LNCAP (cell line): ENCODE data around the gene WASF1.

Experiments
- TF ChIP-seq, protein P1 (sequence below): fragments of 450-650 bp; IDR thresholded peaks from 2 replicates; pipeline ENCODE4 v1.5.1; 2017; ENCODE audit warnings: mild to moderate bottlenecking

Gene WASF1

DNA sequence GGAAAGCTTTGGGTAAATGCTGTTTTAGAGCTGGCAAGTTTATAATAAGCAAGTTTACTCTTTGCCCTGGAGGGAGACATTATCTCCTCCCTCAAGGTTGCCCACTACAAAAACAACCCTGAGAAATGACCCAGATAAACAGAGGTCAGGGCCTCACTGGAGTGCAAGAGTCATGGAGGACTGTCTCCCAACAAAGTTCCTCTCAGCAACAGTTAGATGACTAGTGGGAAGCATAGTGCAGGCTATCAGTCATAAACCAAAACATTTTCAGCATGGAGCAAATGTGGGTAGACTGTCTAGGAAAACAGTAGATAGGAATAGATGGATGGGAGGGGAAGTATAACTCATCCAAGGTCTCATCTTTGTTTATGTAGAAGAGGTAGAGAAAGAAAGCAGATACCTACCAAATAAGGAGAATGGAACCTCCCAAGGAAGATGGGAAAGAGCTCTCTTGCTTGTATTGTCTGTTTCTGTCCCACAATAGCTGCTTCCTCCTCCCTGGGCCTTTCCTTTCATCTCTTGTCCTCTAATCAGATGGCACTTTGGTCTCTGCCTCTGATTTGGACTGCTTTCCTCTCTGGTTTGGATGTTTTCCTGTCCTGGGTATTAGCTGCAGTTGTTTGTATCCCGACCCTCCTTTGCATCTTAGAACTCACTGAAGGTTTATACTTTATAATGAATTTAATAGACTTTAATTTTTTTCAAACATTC is 95.4 kb downstream of the WASF1 start:
- TF ChIP-seq, protein P1, sequence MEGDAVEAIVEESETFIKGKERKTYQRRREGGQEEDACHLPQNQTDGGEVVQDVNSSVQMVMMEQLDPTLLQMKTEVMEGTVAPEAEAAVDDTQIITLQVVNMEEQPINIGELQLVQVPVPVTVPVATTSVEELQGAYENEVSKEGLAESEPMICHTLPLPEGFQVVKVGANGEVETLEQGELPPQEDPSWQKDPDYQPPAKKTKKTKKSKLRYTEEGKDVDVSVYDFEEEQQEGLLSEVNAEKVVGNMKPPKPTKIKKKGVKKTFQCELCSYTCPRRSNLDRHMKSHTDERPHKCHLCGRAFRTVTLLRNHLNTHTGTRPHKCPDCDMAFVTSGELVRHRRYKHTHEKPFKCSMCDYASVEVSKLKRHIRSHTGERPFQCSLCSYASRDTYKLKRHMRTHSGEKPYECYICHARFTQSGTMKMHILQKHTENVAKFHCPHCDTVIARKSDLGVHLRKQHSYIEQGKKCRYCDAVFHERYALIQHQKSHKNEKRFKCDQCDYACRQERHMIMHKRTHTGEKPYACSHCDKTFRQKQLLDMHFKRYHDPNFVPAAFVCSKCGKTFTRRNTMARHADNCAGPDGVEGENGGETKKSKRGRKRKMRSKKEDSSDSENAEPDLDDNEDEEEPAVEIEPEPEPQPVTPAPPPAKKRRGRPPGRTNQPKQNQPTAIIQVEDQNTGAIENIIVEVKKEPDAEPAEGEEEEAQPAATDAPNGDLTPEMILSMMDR = no peak

DNA sequence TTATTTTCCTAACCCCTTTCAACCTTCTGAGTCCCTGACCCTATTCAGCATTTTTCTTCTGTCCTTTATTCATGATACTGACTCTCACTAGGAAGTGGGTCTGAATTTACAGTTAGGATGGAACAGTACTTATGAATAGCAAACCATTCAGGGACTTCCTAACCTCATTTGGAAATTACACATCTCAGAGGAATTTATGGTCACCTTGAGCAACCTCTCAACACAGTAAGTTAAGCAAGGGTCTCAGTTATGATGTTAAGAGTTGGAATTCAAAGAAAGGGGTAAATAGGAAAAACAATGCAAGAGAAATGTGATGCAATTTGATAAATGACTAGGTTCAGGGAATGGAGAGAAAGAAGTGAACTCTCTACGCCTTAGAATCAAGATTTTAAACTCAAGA is 104.1 kb downstream of the WASF1 start:
- TF ChIP-seq, protein P1 = no peak

DNA sequence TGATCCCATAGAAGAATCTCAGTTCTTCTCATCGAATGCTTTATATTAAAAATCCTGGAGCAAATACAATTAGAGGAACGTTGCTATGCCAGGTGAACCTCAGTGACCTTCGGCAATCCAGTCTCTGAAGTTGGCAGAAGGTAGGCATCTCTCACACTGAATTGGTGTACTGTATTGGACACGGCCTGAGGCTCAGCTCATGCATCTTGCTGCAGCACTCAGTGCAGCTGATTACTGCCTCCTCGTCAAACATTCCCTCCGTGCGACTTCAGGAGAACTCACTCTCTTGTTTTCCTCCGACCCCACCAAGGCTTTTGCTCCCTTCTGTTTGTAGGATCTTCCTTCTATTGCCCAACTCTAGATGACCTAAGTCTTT is 110.9 kb downstream of the WASF1 start:
- TF ChIP-seq, protein P1 = no peak

DNA sequence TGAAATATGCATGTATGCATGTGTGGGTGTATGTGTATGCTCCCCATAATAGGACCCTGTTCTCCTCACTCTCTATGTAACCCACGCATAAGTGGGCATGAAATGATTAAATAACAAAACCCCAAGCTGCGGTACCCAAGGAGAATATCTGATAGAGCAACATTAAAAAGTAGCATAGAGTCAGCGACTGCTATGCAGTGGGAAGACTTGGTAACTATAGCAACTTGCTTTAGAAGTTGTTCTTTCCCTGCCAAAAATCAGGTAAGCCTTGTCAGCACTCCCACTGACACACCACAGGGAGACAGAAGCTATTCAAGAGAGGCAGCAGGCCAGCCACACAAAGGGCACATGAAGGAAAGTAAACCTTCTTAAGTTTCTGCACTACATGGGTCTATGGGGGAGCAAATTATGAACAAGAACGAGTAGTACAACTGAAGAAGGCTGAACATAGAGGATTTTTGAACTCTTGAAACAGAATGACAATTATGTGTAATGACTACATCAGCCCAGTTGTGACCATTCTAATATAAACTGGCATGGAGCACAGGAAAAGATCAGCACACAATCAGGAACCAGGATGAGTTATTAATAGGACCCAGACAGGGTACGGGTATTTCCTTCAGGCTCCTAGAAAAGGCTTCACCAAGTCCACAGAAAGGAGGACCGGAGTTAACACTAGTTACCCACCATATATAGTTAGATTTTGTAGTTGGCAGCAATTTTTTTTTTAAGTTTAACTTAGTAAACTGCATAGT is 111.5 kb downstream of the WASF1 start:
- TF ChIP-seq, protein P1 = no peak

DNA sequence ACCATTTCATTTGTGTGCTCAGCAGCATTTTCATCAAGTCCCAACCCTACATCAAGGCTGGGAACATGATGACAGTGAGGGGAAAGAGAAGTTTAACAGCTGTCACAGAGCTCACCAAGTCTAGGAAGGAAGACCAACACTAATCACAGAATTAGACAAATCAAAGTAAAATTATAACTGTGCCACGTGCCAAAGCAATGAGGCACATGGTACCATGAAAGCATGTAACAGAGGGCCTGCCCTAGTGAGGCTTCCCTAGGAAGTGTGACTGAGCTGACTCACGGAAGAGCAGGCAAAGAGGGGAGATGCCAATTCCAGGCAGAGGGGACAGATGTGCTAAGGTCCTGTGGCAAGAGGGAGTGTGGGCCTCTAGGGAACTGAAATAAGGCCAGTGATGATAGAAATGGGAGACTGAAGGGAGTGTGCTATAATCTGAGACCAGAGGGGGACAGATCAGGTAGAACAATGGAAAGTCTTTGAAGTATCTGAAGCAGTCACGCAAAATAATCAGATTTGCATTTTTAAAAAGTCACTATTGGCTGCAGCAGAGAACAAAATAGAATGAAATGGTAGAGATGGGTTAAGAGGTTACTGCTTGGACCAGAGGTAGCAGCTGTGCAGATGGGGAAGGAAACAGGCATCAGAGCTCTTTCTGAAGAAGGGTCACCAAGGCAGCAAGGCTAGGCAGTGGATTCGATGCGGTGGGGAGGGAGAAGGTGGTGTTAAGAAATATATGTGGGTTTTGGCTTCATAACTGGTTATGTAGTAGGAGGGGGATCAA is 114.5 kb downstream of the WASF1 start:
- TF ChIP-seq, protein P1 = no peak

DNA sequence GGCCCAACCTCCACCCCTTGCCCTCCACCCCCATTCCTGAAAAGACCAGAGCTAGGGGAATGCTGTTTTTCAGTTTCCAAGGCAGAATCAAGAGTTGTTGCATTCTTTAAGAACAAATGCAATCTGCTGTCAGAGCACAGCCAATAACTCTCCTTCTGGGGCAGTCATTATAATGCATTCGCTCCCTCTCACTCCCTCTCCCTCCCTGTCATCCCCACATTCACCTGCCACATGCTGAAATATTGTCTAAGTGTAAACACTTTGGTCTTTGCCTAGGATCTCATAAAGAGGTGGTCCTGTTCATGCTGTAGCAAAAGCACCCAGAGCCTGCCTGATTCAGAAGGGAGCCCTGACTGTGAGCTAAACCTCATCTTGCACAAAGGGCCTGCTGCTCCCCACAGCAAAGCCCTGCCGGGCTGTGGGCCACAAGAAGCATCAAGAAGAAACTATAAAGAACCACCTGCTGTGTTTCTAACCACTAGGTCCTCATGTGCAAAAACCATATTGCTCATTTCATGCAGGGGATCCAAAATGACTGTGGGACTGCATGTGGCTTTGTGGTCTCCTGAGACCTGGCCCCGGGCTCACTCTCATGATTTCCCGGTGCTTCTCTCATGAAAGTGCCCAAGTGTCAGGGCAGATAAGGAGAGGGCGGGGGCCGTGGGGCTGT is 115.7 kb downstream of the WASF1 start:
- TF ChIP-seq, protein P1 = no peak

DNA sequence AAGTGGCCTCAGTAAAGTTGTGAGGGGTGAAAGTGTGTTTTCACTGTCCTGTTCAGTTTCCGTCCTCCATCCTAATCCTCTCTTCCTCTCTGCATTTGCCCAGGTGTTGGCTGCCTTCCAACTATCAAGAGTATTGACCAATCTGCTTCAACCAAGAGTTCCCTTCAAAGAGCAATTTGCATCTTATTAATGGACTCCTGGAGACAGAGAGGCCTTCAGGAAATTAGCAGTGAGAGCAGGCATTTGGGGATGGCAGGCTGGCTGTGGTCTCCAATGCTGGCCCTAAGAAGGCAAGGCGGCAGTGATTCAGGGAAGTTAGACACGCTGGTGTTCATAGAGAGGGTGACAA is 124.1 kb downstream of the WASF1 start:
- TF ChIP-seq, protein P1 = no peak
